Fibroblast of pulmonary artery (primary cell): ENCODE results near the gene LRP2.
A peak's percentile ranks its signal among the peaks of the same experiment; 100 is the strongest.

ENCODE experiments used
- DNase-seq: peaks from one replicate; pipeline ENCODE4 v3.0.0-alpha.2; 2010; ENCODE audit warnings: low read depth
- H3K4me3 ChIP-seq: replicated peaks from 2 replicates; pipeline ENCODE4 v1.5.1; 2011; ENCODE audit warnings: low read depth, mild to moderate bottlenecking, control low read depth, low read length, moderate library complexity
- CTCF ChIP-seq: IDR thresholded peaks from 2 replicates; pipeline ENCODE4 v1.5.1; 2011; ENCODE audit warnings: mild to moderate bottlenecking, control low read depth, low read length, inconsistent platforms; ENCODE audit errors: missing control alignments

Gene LRP2

DNA sequence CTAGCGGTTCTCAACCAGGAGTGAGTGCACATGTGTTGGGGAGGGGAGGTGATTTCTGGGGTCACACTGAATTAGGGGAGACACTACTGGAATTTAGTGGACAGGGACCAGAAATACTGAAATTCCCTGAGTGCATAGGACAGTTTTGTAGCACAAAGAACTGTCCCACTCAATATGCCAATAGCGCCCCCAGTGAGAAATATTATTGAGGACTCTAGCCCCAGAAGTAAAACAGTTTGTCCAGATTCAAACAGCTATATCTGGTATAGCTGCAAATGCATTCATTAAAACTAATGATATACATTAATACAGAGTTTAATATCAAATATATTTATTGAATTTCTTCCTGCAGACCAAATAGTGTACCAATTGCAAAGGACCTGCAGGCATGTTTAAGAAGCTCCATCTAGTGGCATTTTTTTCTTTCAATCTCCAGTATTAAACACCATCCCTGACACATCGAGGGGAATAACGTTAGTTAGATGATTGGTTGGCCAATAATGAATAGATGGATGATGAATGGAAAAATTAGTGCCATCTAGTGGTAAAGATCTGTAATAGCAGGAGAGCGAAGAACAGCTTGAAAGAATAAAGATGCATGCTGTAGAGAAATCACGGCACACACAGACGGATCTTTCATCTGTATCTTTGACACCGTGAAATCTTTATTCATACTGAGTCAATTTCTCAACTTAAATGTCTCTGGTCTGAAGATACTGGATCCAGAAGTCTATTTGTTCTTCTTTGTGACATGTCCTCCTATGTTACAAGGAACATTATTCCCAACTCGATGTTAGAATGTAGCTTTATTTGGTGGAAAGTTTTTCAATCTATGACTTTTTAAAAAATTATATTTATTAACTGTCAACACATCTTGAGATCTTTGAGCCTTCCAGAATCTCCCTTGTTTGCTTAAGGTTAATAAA is 230.5 kb downstream of the LRP2 start:
- H3K4me3 ChIP-seq = no peak overlapping the region
- TF ChIP-seq CTCF = peak; percentile 76
- peak; percentile 79 for DNase-seq

DNA sequence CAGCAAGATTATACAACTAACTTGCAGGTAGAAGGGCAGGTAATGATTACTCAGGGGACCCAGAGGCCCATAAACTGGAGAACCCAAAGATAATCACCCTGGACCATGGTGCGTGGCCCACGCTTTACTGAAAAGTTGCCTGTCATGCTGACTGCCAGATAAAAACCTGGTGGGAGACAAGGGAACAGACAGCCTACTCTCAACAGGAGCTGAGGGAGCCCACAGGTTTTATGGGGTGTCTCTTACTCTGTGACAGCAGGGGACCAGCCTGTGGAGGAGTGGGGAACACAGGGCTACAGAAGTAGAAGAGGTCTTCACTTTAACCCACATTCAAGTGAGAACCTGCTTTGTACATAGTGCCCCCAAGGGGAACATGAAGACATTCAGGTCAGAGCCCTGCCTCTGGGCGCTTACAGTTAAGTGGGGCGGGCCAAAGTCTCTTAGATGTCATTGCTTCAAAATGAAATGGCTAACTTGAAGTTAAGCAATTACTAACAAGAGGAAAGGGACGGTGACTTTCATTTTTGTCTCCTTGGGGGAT is 232.6 kb downstream of the LRP2 start:
- no peak overlapping the region for H3K4me3 ChIP-seq
- DNase-seq = no peak
- TF ChIP-seq CTCF = no peak

GRCh38 chr2:169119851-169120250 is 242.5 kb downstream of the LRP2 start:
- no peak overlapping the region for H3K4me3 ChIP-seq
- TF ChIP-seq CTCF = no peak
- DNase-seq = peak; percentile 79

GRCh38 chr2:169119123-169119760 is 243.1 kb downstream of the LRP2 start:
- H3K4me3 ChIP-seq = no peak overlapping the region
- peak; percentile 48 for DNase-seq
- no peak for TF ChIP-seq CTCF

DNA sequence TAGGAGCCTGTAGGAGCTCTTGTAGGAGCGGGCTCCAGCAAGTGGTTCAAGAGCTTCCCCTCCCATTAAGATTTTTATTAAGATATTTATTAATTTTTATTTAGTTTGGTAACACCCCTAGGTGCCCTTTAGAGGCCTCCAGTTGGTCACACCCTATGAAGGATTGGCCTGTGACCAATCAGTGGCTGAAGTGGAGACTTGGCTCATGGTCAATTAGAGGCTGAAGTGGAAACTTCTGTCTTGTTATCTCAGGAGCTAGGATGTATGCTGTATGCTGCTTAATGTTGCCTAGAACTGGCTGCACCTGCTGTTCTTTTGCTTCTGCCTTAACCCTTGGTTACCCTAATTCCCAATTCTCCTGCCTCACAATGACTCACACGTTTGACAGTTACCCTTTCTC is 244.3 kb downstream of the LRP2 start:
- H3K4me3 ChIP-seq = no peak overlapping the region
- TF ChIP-seq CTCF = no peak
- DNase-seq = no peak

DNA sequence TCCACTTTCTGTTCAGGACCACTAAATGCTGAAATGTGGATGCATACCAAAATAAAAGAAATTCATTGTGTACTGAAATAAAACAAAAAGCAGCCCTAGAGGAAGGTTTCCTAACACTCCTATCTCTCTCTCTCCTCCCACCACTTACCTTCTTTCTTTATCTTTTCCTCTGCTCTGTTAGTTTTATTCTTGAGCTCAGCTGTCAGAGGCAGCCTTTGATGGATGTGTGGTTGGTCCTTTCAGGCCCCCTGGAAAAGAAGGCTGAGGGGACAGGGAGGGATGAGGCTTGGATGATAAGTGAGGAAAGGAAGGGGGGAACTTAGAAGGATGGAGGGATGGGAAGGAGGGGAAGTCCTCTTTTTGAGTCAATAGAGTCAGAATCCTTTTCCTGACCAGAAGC is 245.3 kb downstream of the LRP2 start:
- no peak for DNase-seq
- TF ChIP-seq CTCF = no peak
- no peak overlapping the region for H3K4me3 ChIP-seq
